ENCODE data around the gene SYT7.

The SYT7 gene

DNA sequence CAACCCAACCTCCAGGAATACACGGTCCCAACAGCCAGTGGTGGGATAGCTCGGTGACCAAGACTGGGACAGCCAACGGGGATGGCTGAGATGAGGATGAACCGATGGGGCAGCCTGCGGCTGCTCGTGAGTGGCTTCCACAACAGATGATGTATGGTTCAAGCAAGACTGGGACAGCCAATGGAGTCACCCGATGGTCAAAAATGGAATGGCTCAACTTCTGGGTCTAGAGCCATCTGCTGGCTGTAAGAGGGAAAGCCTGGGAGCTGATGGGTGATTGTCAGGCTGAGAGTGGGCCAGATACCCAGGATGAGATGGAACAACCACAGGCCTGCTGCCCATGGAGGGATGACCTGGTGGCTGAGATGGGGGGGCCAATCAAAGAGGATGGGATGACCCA is 35.5 kb downstream of the SYT7 start:
- H3K4me3 ChIP-seq (ENCODE audit: low read length) = no peak overlapping the region
- TF ChIP-seq, protein P1, sequence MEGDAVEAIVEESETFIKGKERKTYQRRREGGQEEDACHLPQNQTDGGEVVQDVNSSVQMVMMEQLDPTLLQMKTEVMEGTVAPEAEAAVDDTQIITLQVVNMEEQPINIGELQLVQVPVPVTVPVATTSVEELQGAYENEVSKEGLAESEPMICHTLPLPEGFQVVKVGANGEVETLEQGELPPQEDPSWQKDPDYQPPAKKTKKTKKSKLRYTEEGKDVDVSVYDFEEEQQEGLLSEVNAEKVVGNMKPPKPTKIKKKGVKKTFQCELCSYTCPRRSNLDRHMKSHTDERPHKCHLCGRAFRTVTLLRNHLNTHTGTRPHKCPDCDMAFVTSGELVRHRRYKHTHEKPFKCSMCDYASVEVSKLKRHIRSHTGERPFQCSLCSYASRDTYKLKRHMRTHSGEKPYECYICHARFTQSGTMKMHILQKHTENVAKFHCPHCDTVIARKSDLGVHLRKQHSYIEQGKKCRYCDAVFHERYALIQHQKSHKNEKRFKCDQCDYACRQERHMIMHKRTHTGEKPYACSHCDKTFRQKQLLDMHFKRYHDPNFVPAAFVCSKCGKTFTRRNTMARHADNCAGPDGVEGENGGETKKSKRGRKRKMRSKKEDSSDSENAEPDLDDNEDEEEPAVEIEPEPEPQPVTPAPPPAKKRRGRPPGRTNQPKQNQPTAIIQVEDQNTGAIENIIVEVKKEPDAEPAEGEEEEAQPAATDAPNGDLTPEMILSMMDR (IDR thresholded peaks at IDR 0.05; ENCODE audit: insufficient read depth, low read depth, low read length, missing control alignments) = peak; percentile 41
- peak; percentile 14 for DNase-seq (ENCODE audit: low read depth)

DNA sequence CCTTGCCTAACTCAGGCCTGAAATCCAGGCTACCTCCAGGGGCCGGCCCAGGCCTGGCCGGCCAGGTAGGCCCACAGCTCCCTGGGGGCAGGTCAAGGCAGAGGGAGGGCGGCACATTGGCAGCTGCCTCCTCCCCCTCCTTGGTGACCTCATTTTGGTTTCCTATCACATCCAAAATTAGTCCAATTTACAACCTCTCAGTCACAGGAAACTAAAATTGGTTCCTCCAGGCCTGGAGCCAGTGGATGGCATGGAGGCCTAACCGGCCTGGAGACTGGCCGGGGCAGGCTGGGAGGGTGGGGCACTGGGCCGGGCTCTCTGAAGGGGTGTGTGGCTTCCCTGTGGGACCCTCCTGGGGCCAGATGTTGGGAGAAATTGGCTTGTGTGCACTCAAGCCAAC is 36.4 kb downstream of the SYT7 start:
- no peak overlapping the region for H3K4me3 ChIP-seq (ENCODE audit: low read length)
- TF ChIP-seq, protein P1 (IDR thresholded peaks at IDR 0.05; ENCODE audit: insufficient read depth, low read depth, low read length, missing control alignments) = no peak
- no peak for DNase-seq (ENCODE audit: low read depth)

DNA sequence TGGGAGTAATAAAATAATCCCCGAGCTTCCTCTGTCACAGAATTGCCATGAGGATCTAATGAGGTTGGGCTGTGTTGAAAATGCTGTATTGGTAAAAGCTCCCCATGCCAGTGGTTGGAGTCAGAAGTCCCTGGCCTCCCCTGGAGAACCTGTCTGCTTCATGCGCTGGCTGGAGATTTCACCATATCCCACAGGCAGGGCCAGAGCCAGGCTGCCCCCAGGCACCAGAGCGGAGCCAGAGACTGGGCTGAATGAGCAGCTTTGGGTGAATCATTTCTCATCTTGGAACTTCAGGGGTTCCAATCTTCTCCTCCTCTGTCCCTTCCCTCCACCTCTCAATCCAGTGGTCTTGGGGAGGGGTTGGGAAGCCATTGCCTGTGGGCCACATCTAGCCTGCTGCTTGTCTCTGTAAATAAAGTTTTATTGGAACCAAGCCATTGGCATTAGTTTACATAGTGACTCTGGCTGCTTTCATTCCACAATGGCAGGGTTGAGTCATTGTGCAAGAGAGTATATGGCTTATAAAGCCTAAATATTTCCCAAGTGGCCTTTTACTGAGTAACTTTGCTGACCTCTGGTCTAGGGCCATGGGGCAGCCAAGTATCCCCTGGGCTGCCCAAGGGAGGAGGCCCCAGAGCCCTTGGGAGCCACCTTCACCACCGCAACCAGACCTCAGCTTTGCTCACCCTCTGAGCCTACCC is 37.1 kb downstream of the SYT7 start:
- DNase-seq (ENCODE audit: low read depth) = peak; percentile 56
- TF ChIP-seq, protein P1 (IDR thresholded peaks at IDR 0.05; ENCODE audit: insufficient read depth, low read depth, low read length, missing control alignments) = no peak
- H3K4me3 ChIP-seq (ENCODE audit: low read length) = no peak overlapping the region

DNA sequence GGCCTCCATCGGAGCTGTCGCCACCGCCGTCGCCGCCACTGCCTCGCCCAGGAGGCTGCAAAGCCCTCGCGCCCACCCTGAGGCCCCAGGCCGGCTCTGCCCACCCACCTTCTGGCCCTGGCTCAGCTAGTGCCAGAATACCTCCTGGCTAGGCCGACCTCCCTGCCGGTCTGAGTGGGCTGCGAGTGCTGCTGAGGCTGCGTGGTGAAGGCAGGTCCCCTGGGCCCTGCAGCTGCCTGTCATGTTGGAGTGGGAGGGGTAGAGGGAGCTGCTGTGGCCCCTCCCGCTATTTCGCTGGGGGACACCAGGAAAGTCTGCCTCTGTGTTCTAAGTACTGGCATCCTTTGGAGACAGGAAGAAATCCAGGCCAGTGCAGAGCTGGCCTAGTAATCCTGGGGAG is 38.2 kb downstream of the SYT7 start:
- TF ChIP-seq, protein P1 (IDR thresholded peaks at IDR 0.05; ENCODE audit: insufficient read depth, low read depth, low read length, missing control alignments) = no peak
- no peak for DNase-seq (ENCODE audit: low read depth)
- no peak overlapping the region for H3K4me3 ChIP-seq (ENCODE audit: low read length)

DNA sequence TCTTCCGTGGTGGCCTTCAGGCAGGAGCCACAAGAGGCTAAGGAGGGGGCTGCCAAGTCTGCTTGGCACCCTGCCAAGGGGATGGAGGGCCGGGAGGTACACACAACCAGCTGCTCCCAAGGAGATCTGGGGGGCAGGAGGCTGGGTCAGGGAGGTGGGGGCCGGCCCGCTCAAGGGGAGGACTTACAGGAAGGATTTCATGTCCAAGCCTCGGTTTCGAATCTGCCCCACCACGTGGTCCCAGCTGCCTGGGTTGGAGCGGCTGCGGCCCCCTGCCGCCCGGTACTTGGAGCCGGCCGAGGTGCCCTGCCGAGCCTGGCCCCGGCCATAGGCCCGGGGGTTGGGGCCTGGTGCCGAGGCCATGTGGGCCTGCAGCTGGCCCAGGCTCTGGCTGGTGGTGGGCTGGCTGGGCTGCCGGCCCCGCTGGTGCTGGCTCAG is 38.8 kb downstream of the SYT7 start:
- DNase-seq (ENCODE audit: low read depth) = no peak
- no peak overlapping the region for H3K4me3 ChIP-seq (ENCODE audit: low read length)
- TF ChIP-seq, protein P1 (IDR thresholded peaks at IDR 0.05; ENCODE audit: insufficient read depth, low read depth, low read length, missing control alignments) = no peak

DNA sequence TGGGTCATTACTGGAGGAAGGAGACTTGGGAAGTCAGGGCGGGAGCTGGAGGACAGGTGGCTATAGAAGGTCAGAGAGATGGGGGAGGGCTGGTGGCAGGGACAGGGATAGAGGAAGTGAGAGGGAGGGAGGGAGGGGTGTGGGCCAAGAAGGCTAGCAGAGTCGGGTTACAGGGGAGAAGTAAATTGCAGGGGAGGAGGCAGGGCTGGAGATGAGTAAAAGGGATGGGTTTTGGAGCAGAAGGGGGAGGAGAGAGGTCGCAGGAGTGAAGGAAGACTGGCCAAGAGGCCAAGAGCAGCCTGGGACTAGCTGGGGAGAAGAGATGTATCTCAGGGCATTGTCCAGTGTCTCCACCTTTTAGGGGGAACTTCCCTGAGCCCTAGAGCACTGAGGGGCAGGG is 39.3 kb downstream of the SYT7 start:
- TF ChIP-seq, protein P1 (IDR thresholded peaks at IDR 0.05; ENCODE audit: insufficient read depth, low read depth, low read length, missing control alignments) = no peak
- DNase-seq (ENCODE audit: low read depth) = no peak
- no peak overlapping the region for H3K4me3 ChIP-seq (ENCODE audit: low read length)

DNA sequence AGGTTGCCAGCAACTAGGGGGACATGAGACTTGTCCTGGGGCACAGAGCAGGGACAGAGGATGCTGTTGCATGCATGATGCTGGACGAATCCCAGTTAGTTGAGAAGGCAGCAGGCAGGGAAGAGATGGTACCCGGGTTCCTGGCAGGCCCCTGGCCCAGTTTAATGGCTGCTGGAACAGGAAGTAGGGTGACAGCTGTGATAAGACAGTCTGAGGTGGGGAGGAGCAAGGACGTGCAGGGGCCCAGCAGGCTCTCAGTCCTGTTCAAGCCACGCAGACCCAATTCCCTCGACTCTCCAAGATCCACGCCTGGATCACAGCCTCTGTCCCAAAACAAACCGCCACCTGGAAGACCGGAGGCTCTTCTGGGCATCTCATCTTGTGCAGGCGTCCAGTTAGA is 40.3 kb downstream of the SYT7 start:
- TF ChIP-seq, protein P1 (IDR thresholded peaks at IDR 0.05; ENCODE audit: insufficient read depth, low read depth, low read length, missing control alignments) = no peak
- DNase-seq (ENCODE audit: low read depth) = no peak
- H3K4me3 ChIP-seq (ENCODE audit: low read length) = no peak overlapping the region

Data from epithelial cell of esophagus (primary cell).